ENCODE data around the gene LCN15. TPM values are rescaled to one million over a fixed set of nuclear protein-coding genes. Genes with fewer than 3 reads are reported as not detected.

The LCN15 gene
- total and polyA plus RNA-seq, 10 of the 15 experiments (the other 5 are each of a cell fraction or from before 2014, with no cell fraction given), result 0.37 to 0.50 TPM; not detected in 8

DNA sequence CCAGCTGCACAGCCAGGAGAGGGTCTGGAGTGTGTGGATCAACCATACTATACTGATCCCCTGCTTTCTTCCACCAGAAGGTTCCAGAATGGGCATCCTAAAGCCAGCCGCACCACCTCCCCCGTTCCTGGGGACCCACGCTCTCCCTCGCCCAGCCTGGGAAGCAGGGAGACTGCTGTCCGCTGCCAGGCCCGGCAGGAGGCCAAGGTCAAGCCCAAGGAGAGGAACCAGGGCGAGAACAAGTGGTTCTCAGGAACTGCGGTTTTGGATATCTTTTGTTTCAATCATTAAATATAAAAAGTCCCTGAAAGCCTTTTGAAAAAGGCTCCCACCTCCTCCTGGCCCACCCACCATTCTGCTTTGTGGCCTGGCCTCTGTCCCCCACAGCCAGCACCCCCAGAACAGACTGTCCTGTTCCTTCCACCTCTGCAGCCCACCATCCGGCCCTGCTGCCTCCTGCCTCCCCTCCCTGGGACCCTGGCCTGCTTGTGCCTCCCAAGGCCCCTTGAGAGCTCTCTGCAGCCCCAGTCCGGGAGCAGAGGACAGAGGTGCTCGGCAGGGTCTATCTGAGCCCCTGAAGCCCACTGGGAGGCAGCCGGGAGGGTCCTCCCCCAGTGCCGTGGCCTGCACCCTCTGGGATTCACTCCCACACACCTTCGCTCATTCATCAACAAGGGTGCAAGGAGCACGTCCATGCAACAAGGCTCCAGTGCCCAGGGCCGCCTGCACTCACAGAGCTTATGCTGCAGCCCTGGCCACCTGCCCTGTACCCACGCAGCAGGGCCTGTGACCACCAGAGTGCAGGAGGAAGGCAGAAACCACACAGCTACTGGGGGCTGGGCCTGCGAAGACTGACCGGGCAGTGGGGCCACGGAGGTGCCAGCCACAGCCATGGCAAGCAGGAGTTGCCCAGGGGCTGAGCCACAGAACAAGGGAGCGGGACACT lies 15.4 kb downstream of the LCN15 start:
- Histone ChIP-seq H3K36me3 (ENCODE audit: control insufficient read depth in 2 of 2, insufficient read depth in 2 of 2, low read length in 1 of 2) (no peaks in the 10 kb centered on the region), H3K27ac (ENCODE audit: control insufficient read depth, insufficient read depth) (no peak overlapping the region), H3K79me2 (ENCODE audit: control insufficient read depth, insufficient read depth, low read length) (no peaks in the 10 kb centered on the region), H3K27me3 (replicated peaks in 1 of 2; ENCODE audit: control insufficient read depth in 2 of 2, insufficient read depth in 2 of 2, low read length in 1 of 2) (no peaks in the 10 kb centered on the region; a peak in 1 of 4 replicates), H3K4me2 (ENCODE audit: control insufficient read depth, insufficient read depth) (no peak overlapping the region), H3K9me3 (replicated peaks; ENCODE audit: control insufficient read depth, insufficient read depth, low read length) (peaks cover 22% of the 10 kb centered on the region), H3K9ac (ENCODE audit: control insufficient read depth, insufficient read depth, low read length) (no peak overlapping the region), H3K4me3 (no peak overlapping the region), H4K20me1 (ENCODE audit: control insufficient read depth, insufficient read depth) (no peaks in the 10 kb centered on the region), H2AFZ (ENCODE audit: control insufficient read depth, low read depth, low read length) (no peak overlapping the region), H3K4me1 (ENCODE audit: control insufficient read depth, insufficient read depth, low read length) (no peaks in the 10 kb centered on the region)
- intact Hi-C loops (cut with micrococcal nuclease; ENCODE audit: unreplicated experiment) (no loop called here), in situ Hi-C loops (cut with MboI) (no loop called here)
- WGBS (ENCODE audit: insufficient coverage, insufficient replicate concordance, low lambda C conversion rate, missing lambda C conversion rate), result 44% methylated on average over 21 of the region's 21 CpGs
- TF ChIP-seq ZZZ3 (IDR thresholded peaks at IDR 0.05; ENCODE audit: control insufficient read depth, insufficient read length, low read depth) (no peak), ZBED1 (IDR thresholded peaks at IDR 0.05; ENCODE audit: borderline replicate concordance) (no peak), USF2 (IDR thresholded peaks at IDR 0.05; ENCODE audit: borderline replicate concordance, low read depth, low read length) (no peak), TBL1XR1 (IDR thresholded peaks at IDR 0.05; ENCODE audit: low read depth, low read length) (no peak), SREBF1 (IDR thresholded peaks at IDR 0.05; ENCODE audit: low read length) (no peak), WRNIP1 (IDR thresholded peaks at IDR 0.05; ENCODE audit: borderline replicate concordance, low read depth, low read length) (no peak), SMC3 (IDR thresholded peaks at IDR 0.05; ENCODE audit: borderline replicate concordance, low read length) (no peak), DPF2 (IDR thresholded peaks at IDR 0.05) (no peak), EP300 (IDR thresholded peaks at IDR 0.05; ENCODE audit: borderline replicate concordance in 1 of 2, control insufficient read depth in 1 of 2, low read depth in 2 of 2, low read length in 2 of 2) (no peak)
- TF ChIP-seq, protein P1, sequence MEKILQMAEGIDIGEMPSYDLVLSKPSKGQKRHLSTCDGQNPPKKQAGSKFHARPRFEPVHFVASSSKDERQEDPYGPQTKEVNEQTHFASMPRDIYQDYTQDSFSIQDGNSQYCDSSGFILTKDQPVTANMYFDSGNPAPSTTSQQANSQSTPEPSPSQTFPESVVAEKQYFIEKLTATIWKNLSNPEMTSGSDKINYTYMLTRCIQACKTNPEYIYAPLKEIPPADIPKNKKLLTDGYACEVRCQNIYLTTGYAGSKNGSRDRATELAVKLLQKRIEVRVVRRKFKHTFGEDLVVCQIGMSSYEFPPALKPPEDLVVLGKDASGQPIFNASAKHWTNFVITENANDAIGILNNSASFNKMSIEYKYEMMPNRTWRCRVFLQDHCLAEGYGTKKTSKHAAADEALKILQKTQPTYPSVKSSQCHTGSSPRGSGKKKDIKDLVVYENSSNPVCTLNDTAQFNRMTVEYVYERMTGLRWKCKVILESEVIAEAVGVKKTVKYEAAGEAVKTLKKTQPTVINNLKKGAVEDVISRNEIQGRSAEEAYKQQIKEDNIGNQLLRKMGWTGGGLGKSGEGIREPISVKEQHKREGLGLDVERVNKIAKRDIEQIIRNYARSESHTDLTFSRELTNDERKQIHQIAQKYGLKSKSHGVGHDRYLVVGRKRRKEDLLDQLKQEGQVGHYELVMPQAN (conservative IDR thresholded peaks at IDR 0.05), result no peak
- no peak; the same call in 2 of the 3 replicates for ATAC-seq
- RAD21 ChIA-PET (ENCODE audit: unreplicated experiment), result no interaction called here
- DNase-seq (ENCODE audit: low read depth, low spot score), result no peak
- CTCF ChIA-PET, result interaction anchor here (1.0 kb wide), 1 partner anchor 19 kb away, joined by 5 read pairs; no protein-coding TSS in a partner anchor
- SMC1A ChIA-PET (ENCODE audit: uncharacterized antibody, unreplicated experiment), result no interaction called here
- no peak for FAIRE-seq
- BruUV-seq (replicated peaks), result no TSS peak
- POLR2A ChIA-PET, result interaction anchor here (1.0 kb wide), 1 partner anchor 30 kb away, joined by 3 read pairs; no protein-coding TSS in a partner anchor
